Uterus (tissue), 4 donors: ENCODE results near the gene ZNF317. TPM values are rescaled to one million over a fixed set of nuclear protein-coding genes. Genes with fewer than 3 reads are reported as not detected.
A peak's percentile ranks its signal among the peaks of the same experiment; 100 is the strongest.

Source experiments
- DNase-seq, 2 donors: peaks; one replicate each; pipeline ENCODE4 v3.0.0-alpha.2; 2019 to 2020
- H3K27ac ChIP-seq, 2 donors: fragments of 200-600 bp; sonication (generic); 1 replicate in 1 of 2; 2 replicates in 1 of 2; pipeline ENCODE4 v1.5.1; 2016 to 2018
- H3K27me3 ChIP-seq, 2 donors: fragments of 200-600 bp; sonication (generic); one replicate each; pipeline ENCODE4 v1.5.1; 2018 to 2019; ENCODE audit warnings: control low read depth in 1 of 2
- H3K36me3 ChIP-seq, 2 donors: fragments of 200-600 bp; sonication (generic); one replicate each; pipeline ENCODE4 v1.5.1; 2019; ENCODE audit warnings: control low read depth in 1 of 2
- H3K4me1 ChIP-seq, 2 donors: fragments of 200-600 bp; sonication (generic); one replicate each; pipeline ENCODE4 v1.5.1; 2018 to 2019; ENCODE audit warnings: control low read depth in 1 of 2
- H3K4me3 ChIP-seq, 2 donors: fragments of 200-600 bp; sonication (generic); 1 replicate in 1 of 2; 2 replicates in 1 of 2; pipeline ENCODE4 v1.5.1; 2018 to 2019; ENCODE audit warnings: mild to moderate bottlenecking in 1 of 2
- H3K9me3 ChIP-seq, 2 donors: fragments of 200-600 bp; sonication (generic); one replicate each; pipeline ENCODE4 v1.5.1; 2019; ENCODE audit warnings: control low read depth in 1 of 2
- POLR2A ChIP-seq, 2 donors: fragments of 450-650 bp; IDR thresholded peaks; one replicate each; pipeline ENCODE4 v1.6.1; 2016; ENCODE audit warnings: antibody characterized with exemption in 2 of 2, mild to moderate bottlenecking in 1 of 2, moderate library complexity in 1 of 2
- intact Hi-C: fragments of 100-400 bp; cut with DNase I; formaldehyde crosslinking; loops from one replicate; pipeline ENCODE4 v1.15.1; 2023; ENCODE audit warnings: low total_unique reads
- total RNA-seq, 4 donors: library from RNA; depleted of rRNA in 3 of 4; stranded (reverse); fragments of >200 nt in 3 of 4; gene quantifications; one replicate each; pipeline versions ENCODE4 v1.1.0 to v1.2.4, GENCODE V29; 2014 to 2023
- TF ChIP-seq, protein P1 (sequence below), 4 experiments: fragments of 200-600 bp in 2 of 4; fragments of 450-650 bp in 2 of 4; sonication (generic) in 2 of 4; IDR thresholded peaks; one replicate each; pipeline ENCODE4 v1.5.1; 2016 to 2019; ENCODE audit warnings: antibody characterized with exemption in 4 of 4, mild to moderate bottlenecking in 2 of 4, moderate library complexity in 1 of 4
- donor health status: DM: yes; HTN: yes; CAD: no.

ZNF317 gene
- total RNA-seq, 4 donors from 2014 or later, result 4.4 to 42.6 (median 13.6) TPM

DNA sequence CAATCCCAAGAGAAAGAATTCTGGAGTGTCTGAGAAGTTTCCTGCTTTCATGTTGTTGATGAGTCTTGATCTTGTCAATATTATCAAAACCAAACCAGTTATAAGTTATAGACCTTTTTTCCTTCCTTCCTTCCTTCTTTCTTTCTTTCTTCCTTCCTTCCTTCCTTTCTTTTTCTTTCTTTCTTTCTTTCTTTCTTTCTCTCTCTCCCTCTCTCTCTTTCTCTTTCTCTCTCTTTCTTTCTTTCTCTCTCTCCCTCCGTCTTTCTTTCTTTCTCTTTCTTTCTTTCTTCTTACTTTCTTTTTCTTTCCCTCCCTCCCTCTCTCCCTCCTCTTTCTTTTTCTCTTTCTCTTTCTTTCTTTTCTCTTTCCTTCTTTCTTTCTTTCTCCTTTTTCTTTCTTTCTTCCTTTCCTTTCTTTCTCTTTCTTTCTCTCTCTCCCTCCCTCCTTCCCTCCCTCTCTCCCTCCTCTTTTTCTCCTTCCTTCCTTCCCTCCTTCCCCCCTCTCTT, 13.2 kb upstream of the ZNF317 start, which contains the start of gene OR7G3:
OR7G3 (minus strand) TSS at position 51 of the 506 bp plus-strand sequence; CDS start at position 51, 0 bp downstream.
- TF ChIP-seq POLR2A (IDR thresholded peaks at IDR 0.05), result no peak
- TF ChIP-seq, protein P1, sequence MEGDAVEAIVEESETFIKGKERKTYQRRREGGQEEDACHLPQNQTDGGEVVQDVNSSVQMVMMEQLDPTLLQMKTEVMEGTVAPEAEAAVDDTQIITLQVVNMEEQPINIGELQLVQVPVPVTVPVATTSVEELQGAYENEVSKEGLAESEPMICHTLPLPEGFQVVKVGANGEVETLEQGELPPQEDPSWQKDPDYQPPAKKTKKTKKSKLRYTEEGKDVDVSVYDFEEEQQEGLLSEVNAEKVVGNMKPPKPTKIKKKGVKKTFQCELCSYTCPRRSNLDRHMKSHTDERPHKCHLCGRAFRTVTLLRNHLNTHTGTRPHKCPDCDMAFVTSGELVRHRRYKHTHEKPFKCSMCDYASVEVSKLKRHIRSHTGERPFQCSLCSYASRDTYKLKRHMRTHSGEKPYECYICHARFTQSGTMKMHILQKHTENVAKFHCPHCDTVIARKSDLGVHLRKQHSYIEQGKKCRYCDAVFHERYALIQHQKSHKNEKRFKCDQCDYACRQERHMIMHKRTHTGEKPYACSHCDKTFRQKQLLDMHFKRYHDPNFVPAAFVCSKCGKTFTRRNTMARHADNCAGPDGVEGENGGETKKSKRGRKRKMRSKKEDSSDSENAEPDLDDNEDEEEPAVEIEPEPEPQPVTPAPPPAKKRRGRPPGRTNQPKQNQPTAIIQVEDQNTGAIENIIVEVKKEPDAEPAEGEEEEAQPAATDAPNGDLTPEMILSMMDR (IDR thresholded peaks at IDR 0.05), result no peak
- intact Hi-C loops, result no loop called here
- Histone ChIP-seq H3K27ac (no peak within 1 kb of the TSS), H3K27me3 (no peaks in the 10 kb centered on the region), H3K4me1 (no peaks in the 10 kb centered on the region), H3K9me3 (no peaks in the 10 kb centered on the region), H3K36me3 (no peaks in the 10 kb centered on the region), H3K4me3 (no peak within 1 kb of the TSS)
- no peak for DNase-seq

DNA sequence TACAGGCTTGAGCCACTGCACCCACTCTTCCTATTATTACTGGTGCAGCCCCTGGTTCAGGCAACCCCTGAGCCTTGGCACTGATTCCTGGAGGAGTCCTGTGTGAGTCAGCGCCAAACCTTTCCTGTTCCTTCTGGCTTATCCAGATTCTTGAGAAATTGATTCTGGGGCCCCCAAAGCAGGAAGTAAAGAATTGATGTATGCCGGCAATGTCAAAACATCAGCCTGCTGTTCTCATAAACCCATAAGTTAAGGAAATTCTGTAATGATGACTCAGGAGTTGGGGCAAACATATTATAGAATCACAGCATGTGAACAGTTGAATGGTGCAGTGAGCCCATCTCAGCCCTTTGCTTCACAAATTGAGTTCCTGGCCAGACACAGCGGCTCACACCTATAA, 12.0 kb upstream of the ZNF317 start:
- no peak overlapping the region for H3K4me3 ChIP-seq
- H3K9me3 ChIP-seq, result no peaks in the 10 kb centered on the region
- no peaks in the 10 kb centered on the region for H3K27me3 ChIP-seq
- no peaks in the 10 kb centered on the region for H3K4me1 ChIP-seq
- no peak overlapping the region for H3K27ac ChIP-seq
- no peak for DNase-seq
- TF ChIP-seq, protein P1 (IDR thresholded peaks at IDR 0.05), result no peak
- no peak for TF ChIP-seq POLR2A (IDR thresholded peaks at IDR 0.05)
- intact Hi-C loops, result no loop called here
- H3K36me3 ChIP-seq, result no peaks in the 10 kb centered on the region

DNA sequence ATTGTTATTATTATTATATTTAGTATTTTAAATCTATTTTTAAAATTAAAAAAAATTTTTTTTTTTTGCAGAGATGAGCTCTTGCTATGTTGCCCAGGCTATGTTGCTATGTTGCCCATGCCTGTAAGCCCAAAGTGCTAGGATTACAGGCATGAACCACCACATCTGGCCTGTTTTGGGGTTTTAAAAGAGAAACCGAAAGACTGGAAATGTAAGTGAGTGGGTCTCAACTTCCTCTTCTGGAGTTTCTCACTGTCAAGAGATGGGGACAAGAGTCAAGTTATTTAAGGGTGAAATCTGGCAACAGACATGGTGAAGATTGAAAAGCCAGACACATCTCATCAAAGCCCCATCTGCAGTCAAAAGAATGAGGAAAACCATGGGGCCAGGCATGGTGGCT, 9.2 kb upstream of the ZNF317 start:
- H3K4me3 ChIP-seq, result no peak overlapping the region
- no peaks in the 10 kb centered on the region for H3K9me3 ChIP-seq
- H3K27me3 ChIP-seq, result no peaks in the 10 kb centered on the region
- DNase-seq, result no peak
- intact Hi-C loops, result no loop called here
- TF ChIP-seq POLR2A (IDR thresholded peaks at IDR 0.05), result no peak
- TF ChIP-seq, protein P1 (IDR thresholded peaks at IDR 0.05), result no peak
- H3K36me3 ChIP-seq, result no peaks in the 10 kb centered on the region
- no peak overlapping the region for H3K27ac ChIP-seq
- H3K4me1 ChIP-seq, result no peaks in the 10 kb centered on the region

DNA sequence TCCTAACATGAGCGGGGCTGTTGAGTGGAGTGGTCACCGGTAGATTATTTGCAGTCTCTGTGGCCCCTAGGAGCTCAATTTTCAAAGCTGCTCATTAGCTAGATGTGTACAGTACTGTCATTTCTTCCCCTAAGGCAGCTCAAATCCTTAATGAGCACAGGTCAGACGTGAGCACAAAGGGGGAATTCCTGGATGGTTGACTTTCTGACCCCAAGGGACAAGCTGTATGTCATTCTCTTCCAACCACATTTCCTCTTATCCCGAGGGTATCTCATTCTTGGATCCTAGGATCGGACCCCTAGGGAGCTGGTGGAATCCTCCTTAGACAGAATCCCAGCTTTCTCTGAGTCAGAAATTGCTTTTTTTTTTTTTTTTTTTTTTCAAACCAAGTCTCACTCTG, 7.8 kb upstream of the ZNF317 start:
- Histone ChIP-seq H3K4me1 (no peaks in the 10 kb centered on the region), H3K9me3 (no peaks in the 10 kb centered on the region), H3K4me3 (no peak overlapping the region), H3K27ac (no peak overlapping the region), H3K27me3 (no peaks in the 10 kb centered on the region), H3K36me3 (no peaks in the 10 kb centered on the region)
- intact Hi-C loops, result no loop called here
- no peak for DNase-seq
- TF ChIP-seq, protein P1 (IDR thresholded peaks at IDR 0.05), result no peak
- TF ChIP-seq POLR2A (IDR thresholded peaks at IDR 0.05), result no peak

DNA sequence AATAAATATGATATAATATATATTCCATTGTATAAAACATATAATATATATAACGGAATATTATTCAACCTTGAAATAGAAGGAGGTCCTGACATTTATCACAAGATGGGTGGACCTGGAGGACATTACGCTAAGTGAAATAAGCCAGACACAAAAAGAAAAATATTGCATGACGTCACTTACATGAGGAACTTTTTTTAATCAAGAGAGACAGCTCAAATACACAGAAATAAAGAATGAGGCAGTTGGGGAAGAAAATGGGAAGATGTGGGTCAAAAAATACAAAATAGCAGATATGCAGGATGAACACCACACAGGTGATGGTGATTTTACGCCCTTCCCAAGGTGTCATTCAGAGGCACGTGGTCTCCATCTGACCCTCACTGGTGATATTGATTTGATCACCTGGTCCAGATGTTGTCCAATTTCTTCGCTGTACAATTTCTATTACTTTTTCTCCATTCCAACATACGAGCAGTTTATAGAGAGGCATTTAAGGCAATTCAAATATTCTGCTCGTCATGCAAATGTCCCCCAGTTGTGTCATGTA, 513 bp upstream of the ZNF317 start:
- TF ChIP-seq, protein P1 (IDR thresholded peaks at IDR 0.05), result no peak
- no peak for TF ChIP-seq POLR2A (IDR thresholded peaks at IDR 0.05)
- Histone ChIP-seq H3K9me3 (peaks cover 0 to 4% of the 10 kb centered on the region in 2 donors), H3K27ac (peak overlapping the region; percentile 87 to 90), H3K4me1 (peaks cover 0 to 10% of the 10 kb centered on the region in 2 donors), H3K36me3 (no peaks in the 10 kb centered on the region), H3K4me3 (peak overlapping the region; percentile 72 to 96), H3K27me3 (no peaks in the 10 kb centered on the region)
- no peak for DNase-seq
- intact Hi-C loops, result no loop called here
